Activated CD8-positive, alpha-beta memory T cell treated with anti-CD3 and anti-CD28 coated beads for 48 hours (primary cell): ENCODE results near the gene CCDC127.
"Not testable (repeated sequence)": the region's sequence is repeated elsewhere in the genome, so short reads cannot be mapped to it uniquely, and the experiment has no call there.

Experiments
- DNase-seq, 3 experiments: peaks; one replicate each; pipeline ENCODE4 v3.0.0-alpha.2; 2020; ENCODE audit warnings: low read depth in 2 of 3, low spot score in 2 of 3

Gene CCDC127

GRCh38 chr5:174876-175465 lies 43.0 kb downstream of the CCDC127 start:
- no peak for DNase-seq

GRCh38 chr5:174291-174600 lies 43.7 kb downstream of the CCDC127 start:
- DNase-seq: no peak

GRCh38 chr5:173392-174290 lies 44.3 kb downstream of the CCDC127 start:
- no peak for DNase-seq

- no peak for DNase-seq
Observed at GRCh38 chr5:172841-173251, 45.1 kb downstream of the CCDC127 start.

GRCh38 chr5:172421-172820 lies 45.5 kb downstream of the CCDC127 start:
- DNase-seq: no peak

- no peak for DNase-seq
Observed at GRCh38 chr5:171801-172331, 46.1 kb downstream of the CCDC127 start.

GRCh38 chr5:170971-171800 lies 46.8 kb downstream of the CCDC127 start:
- DNase-seq: no peak

GRCh38 chr5:169728-170094 lies 48.2 kb downstream of the CCDC127 start:
- no peak for DNase-seq

GRCh38 chr5:169071-169727 lies 48.8 kb downstream of the CCDC127 start:
- DNase-seq: no peak

- no peak for DNase-seq
Observed at GRCh38 chr5:167982-168660, 49.8 kb downstream of the CCDC127 start.

GRCh38 chr5:167511-167910 lies 50.4 kb downstream of the CCDC127 start:
- no peak for DNase-seq

GRCh38 chr5:166441-167372 lies 51.2 kb downstream of the CCDC127 start:
- DNase-seq: no peak

- not testable (repeated sequence) for DNase-seq
Observed at GRCh38 chr5:164783-165182, 53.2 kb downstream of the CCDC127 start.

GRCh38 chr5:164244-164643 lies 53.7 kb downstream of the CCDC127 start:
- DNase-seq: no peak

GRCh38 chr5:163841-164240 lies 54.1 kb downstream of the CCDC127 start:
- no peak for DNase-seq

GRCh38 chr5:163338-163620 lies 54.7 kb downstream of the CCDC127 start:
- DNase-seq: no peak

- no peak for DNase-seq
Observed at GRCh38 chr5:162565-163337, 55.2 kb downstream of the CCDC127 start.

GRCh38 chr5:162190-162564 lies 55.8 kb downstream of the CCDC127 start:
- DNase-seq: no peak

- DNase-seq: no peak
Observed at GRCh38 chr5:161803-162110, 56.2 kb downstream of the CCDC127 start.
